Pons (tissue), 1 donor: Measurements from ENCODE around the gene MYLK3.

Experiments used
- DNase-seq: peaks from one replicate; pipeline ENCODE4 v3.0.0-alpha.2; 2016; ENCODE audit warnings: low spot score

Gene MYLK3

DNA sequence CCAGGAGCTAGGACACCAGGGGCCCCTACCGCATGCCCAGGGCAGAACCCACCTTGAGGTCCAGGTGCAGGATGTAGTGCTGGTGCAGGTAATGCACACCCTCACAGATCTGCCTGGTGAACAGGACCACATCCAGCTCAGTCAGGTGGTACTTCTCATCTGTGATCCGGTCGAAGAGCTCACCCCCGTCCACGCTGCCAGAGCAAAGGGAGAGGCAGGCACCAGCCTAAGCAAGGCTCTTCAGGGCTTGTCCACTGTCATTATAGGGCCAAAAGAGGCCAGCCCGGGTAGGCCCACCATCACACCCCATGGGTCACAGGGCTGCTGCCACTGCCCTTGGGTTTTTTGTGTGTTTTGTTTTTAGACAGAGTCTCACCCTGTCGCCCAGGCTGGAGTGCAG, 21.0 kb downstream of the MYLK3 start:
- DNase-seq, result no peak

DNA sequence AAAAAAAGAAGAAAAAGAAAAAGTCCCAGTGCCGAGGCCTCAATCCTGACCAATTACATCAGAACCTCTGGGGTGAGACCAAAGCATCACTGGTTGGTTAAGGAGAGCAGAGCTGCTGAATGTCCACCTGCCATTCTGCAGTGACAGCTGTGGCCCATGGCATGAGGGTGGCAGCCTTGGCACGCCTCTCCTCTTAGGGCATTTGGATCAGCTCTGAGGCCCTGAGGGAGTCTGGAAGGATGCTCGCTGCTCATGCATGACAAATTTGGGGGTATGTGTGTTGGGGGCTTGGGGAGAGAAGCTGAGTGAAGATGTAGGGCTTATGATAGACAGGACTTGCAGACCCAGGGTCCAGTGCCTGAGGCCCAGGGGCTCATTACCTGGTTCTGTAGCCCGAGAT, 26.3 kb downstream of the MYLK3 start:
- DNase-seq, result no peak

- DNase-seq, result no peak
Observed at GRCh38 chr16:46720619-46721018, 27.5 kb downstream of the MYLK3 start.

GRCh38 chr16:46719528-46719927, 28.6 kb downstream of the MYLK3 start:
- no peak for DNase-seq

- DNase-seq, result no peak
Observed at GRCh38 chr16:46718214-46718613, 29.9 kb downstream of the MYLK3 start.

- no peak for DNase-seq
Observed at GRCh38 chr16:46717692-46718091, 30.5 kb downstream of the MYLK3 start.

DNA sequence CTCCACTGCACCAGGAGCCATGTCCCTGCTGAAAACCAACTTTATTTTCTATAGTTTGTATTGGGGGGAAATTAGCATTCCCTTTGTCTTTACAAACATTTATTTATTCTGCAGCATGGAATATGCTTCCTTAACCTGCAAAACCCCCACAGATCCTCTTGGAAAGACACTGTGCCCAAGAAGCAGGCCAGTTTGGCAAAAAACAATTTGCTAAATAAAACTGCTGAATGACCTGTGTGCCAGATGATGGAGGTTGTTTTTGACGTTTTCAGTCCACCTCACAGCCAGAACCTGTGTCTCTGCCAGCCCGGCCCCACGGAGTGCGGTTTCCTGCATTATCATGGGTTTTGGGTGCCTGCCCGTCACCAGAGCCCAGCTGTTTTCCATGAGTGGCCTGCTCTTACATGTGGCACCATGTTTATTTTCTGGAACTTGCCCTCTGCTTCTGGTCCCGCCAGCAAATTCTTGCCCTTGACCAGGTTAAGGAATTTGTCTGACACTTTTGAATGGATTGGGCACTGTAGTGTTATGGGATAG, 32.3 kb downstream of the MYLK3 start:
- no peak for DNase-seq

GRCh38 chr16:46714797-46715591, 33.1 kb downstream of the MYLK3 start:
- DNase-seq, result no peak

GRCh38 chr16:46713634-46714033, 34.5 kb downstream of the MYLK3 start:
- no peak for DNase-seq

DNA sequence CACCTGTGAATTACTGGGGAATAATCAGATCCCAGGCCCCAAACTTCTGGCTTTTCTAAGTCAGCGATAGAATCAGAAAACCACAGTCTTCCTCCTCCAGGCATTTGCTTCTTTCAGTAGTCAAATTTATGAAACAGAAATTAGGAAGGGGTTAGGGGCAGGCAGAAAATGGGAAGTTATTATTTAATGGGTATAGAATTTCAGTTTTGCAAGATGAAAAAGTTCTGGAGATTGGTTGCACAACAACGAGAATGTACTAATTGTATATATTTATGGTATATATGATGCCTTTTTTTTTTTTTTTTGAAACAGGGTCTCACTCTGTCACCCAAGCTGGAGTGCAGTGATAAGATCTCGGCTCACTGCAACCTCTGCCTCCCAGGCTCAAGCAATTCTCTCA, 35.2 kb downstream of the MYLK3 start:
- DNase-seq, result no peak

DNA sequence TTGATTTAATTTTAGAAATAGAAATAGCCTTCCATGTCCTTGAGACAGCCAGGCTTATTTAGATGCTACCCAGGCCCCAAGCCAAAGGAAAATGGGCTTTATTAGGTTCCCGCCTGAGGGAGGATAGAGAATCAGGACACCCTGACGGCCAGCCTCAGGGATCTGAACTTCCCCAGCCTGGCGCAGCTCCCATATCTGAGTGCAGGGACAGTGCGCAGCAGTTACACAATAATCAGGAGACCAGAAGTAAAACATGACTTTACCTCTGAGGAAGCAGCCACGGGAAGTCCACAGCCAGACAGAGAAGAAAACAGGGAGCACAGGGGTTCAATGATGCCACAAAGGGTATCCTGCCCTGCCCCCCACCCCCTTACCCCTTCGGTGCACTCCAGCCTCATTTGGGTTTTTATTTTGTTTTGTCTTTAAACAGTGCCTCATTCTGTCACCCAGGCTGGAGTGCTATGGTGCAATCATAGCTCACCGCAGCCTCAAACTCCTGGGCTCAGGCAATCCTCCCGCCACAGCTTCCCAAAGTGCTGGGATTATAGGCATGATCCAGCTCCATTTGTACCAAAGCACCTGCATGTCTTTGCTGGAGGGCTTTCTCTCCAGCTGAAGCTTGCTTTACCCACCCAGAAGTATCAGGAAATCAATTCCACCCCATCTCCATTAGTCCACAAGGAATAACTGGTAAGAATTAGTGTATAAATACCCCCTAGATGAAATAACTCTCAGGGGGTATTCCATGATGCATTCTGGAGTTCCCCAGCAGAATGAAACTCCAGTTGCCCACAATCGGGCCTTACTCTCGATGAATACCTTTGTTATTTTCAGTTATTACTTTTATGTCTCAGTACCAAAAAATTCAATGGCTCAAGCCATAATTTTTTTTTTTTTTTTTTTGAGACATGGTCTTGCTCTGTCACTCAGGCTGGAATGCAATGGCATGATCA, 36.8 kb downstream of the MYLK3 start:
- no peak for DNase-seq

DNA sequence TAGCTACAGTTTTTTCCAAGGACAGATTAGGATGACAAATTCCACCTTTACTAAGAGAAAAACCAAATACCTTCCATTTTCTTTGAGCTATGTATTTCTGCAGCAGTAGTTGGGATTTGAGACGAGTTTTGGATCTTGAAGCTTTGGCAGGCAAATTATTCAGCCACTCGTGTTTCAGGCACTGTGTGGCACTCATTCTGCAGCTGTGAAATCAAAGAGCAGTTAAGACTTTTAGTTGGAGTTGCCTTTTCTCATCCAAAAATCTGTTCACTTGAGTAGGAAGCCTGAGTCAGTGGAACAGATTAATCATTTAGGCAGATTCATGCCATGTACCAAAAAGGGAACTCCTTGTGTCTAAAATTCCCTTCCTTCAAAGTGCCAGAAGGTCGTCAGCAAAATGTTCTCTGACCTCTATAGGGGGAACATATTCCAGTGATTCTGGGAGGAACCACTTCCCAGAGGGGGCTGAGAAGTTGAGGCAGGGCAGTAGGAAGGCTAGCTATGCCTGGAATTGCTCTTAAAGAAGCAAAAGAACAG, 38.6 kb downstream of the MYLK3 start:
- peak; percentile 25 for DNase-seq

GRCh38 chr16:46706642-46707041, 41.5 kb downstream of the MYLK3 start:
- DNase-seq, result no peak

GRCh38 chr16:46702030-46702429, 46.1 kb downstream of the MYLK3 start:
- no peak for DNase-seq

DNA sequence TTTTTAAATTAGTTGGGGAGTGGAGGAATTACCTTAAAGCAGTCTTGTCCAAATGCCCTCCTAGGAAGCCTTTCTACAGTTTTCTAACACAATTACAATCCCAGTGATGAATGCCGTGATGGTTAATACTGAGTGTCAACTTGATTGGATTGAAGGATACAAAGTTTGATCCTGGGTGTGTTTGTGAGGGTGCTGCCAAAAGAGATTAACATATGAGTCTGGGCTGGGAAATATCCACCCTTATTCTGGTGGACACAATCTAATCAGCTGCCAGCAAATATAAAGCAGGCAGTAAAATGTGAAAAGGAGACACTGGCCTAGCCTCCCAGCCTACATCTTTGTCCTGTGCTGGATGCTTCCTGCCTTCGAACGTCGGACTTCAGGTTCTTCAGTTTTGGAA, 46.5 kb downstream of the MYLK3 start:
- DNase-seq, result no peak

DNA sequence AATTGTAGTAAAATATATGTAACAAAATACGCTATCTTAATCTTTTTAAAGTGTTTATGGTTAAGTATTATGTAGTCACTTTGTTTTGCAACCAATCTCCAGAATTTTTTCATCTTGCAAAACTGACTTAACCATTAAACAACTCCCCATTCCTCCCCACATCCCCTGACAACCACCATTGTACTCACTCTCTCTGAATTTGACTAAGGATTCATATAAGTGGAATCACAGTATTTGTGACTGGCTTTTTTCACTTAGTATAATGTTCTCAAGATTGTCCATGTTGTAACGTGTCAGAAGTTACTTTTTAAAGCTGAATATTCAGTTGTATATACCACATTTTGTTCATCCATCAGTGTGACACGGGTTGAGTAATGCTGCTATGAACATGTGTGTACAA, 48.1 kb downstream of the MYLK3 start:
- no peak for DNase-seq

DNA sequence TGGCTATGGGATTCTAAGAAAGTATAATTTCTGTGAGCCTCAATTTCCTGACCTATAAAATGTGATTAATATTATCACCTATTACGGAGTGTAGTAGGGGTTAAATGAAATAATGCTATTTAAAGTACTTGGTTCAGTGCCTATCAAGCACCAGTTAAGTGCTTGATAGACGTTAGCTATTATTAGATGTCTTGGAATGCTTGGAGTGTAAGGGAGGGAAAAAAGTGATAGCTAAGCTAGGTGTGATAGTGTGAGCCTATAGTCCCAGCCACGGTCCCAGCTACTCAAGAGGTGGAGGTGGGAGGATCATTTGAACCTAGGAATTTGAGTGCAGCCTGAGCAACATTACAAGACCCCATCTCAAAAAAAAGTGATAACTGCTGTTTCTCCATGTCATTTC, 51.2 kb downstream of the MYLK3 start:
- no peak for DNase-seq

- DNase-seq, result no peak
Observed at GRCh38 chr16:46695937-46696336, 52.2 kb downstream of the MYLK3 start.

DNA sequence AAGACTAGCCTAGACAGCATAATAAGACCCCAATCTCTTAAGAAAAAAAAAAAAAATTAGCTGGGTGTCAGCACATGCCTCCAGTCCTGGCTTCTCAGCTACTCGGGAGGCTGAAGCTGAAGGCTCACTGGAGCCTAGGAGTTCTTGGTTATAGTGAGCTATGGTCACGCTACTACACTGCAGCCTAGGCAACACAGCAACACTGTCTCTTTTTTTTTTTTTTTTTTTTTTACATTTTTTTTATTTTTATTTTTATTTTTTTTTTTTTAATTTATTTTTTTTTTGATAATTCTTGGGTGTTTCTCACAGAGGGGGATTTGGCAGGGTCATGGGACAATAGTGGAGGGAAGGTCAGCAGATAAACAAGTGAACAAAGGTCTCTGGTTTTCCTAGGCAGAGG, 54.5 kb downstream of the MYLK3 start:
- DNase-seq, result no peak

DNA sequence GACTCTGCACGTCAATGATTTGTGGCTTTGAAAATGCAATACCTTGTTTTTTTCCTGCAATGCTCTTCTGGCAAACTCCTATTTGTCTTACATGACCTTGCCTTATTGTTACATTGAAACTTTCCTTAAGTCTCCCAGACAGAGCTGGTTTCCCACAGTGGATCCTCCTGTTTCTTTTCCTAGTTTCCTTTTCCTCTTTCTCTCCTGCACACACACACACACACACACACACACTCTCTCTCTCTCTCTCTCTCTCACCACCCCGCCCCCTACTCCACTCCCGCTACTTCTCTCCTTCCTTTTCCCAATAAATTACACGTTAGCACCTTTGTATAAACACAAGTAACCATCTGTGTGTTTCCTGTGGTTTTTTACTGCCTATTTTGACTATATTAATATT, 56.4 kb downstream of the MYLK3 start:
- no peak for DNase-seq

- no peak for DNase-seq
Observed at GRCh38 chr16:46690281-46691178, 57.6 kb downstream of the MYLK3 start.
